ENCODE measurements around the gene PRSS33.

GRCh38 chr16:2757344-2757743, 30.0 kb downstream of the PRSS33 start:
- TF ChIP-seq CTCF (IDR thresholded peaks at IDR 0.05) (no peak), POLR2A (IDR thresholded peaks at IDR 0.05) (no peak)
